ENCODE measurements around the gene IL1RAPL1. TPM values are rescaled to one million over a fixed set of nuclear protein-coding genes. Genes with fewer than 3 reads are reported as not detected.

Gene IL1RAPL1
- total and polyA plus RNA-seq, 9 of the 15 experiments (the other 6 are each of a cell fraction or from before 2014, with no cell fraction given): 0.04 to 0.07 (median 0.04) TPM; not detected in 6

DNA sequence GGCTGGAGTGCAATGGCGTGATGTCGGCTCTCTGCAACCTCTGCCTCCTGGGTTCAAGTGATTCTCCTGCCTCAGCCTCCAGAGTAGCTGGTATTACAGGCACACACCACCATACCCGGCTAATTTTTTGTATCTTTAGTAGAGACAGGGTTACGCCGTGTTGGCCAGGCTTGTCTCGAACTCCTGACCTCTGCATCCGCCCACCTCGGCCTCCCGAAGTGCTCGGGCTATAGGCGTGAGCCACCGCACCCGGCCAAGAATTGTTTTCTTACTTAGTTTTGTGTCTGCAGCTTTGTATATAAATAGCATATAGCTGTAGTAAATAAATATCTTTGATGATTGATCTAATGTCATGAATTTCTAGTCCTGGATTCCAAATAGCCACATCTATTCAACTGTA is 81.1 kb downstream of the IL1RAPL1 start:
- no peaks in the 10 kb centered on the region for H3K27me3 ChIP-seq (ENCODE audit: control insufficient read depth in 2 of 2, insufficient read depth in 2 of 2, low read length in 2 of 2)
- no TSS peak for BruUV-seq (replicated peaks)
- no peak for DNase-seq (ENCODE audit: extremely low read depth in 1 of 4, low spot score in 3 of 4)
- no peak overlapping the region for H3K4me2 ChIP-seq (ENCODE audit: insufficient read depth, low read length)
- H4K20me1 ChIP-seq (replicated peaks; ENCODE audit: control insufficient read depth, insufficient read depth, low read length): no peaks in the 10 kb centered on the region
- POLR2A ChIA-PET: interaction anchor here (0.7 kb wide), 1 partner anchor 53 kb away, joined by 3 read pairs; no protein-coding TSS in a partner anchor
- H2AFZ ChIP-seq (ENCODE audit: low read depth, low read length): no peak overlapping the region
- H3K36me3 ChIP-seq (ENCODE audit: control insufficient read depth, insufficient read depth, low read length): no peaks in the 10 kb centered on the region
- intact Hi-C loops (cut with micrococcal nuclease): no loop called here
- in situ Hi-C loops (cut with MboI): no loop called here
- H3K9ac ChIP-seq (ENCODE audit: insufficient read depth in 1 of 2, low read depth in 2 of 2, low read length in 2 of 2): no peak overlapping the region
- H3K9me3 ChIP-seq (replicated peaks; ENCODE audit: control insufficient read depth, insufficient read depth, low read depth, low read length): no peaks in the 10 kb centered on the region
- no peak for ATAC-seq
- H3K79me2 ChIP-seq (ENCODE audit: control insufficient read depth, insufficient read depth, low read length): no peaks in the 10 kb centered on the region
- CTCF ChIA-PET (ENCODE audit: low intra/inter-chr PET ratio): no interaction called here
- H3K27ac ChIP-seq (ENCODE audit: extremely low read depth, low read depth, low read length): no peak overlapping the region
- no peak for FAIRE-seq
- H3K9me1 ChIP-seq (ENCODE audit: control insufficient read depth, insufficient read depth, low read length): no peaks in the 10 kb centered on the region
- WGBS (ENCODE audit: insufficient coverage, low coverage, missing lambda C conversion rate): 0% methylated on average over 4 of the region's 13 CpGs
- no peak overlapping the region for H3K4me3 ChIP-seq
- no peaks in the 10 kb centered on the region for H3K4me1 ChIP-seq (replicated peaks in 1 of 2; ENCODE audit: control insufficient read depth in 2 of 2, insufficient read depth in 2 of 2, low read length in 2 of 2)
- TF ChIP-seq ETS2 (tag; IDR thresholded peaks at IDR 0.05; ENCODE audit: borderline replicate concordance, poor library complexity, severe bottlenecking) (no peak), MBD2 (IDR thresholded peaks at IDR 0.05; ENCODE audit: borderline replicate concordance, low read depth) (no peak), HCFC1 (IDR thresholded peaks at IDR 0.05; ENCODE audit: low read depth, low read length) (no peak), FUS (optimal IDR thresholded peaks at IDR 0.05; ENCODE audit: low read depth, low read length) (no peak), ATF1 (CRISPR knock-in tag; IDR thresholded peaks at IDR 0.05) (no peak), ATF1 (tag; IDR thresholded peaks at IDR 0.05) (no peak), ARID2 (IDR thresholded peaks at IDR 0.05) (no peak), ZC3H11A (IDR thresholded peaks at IDR 0.05; ENCODE audit: low read depth, low read length) (no peak), ZNF551 (CRISPR knock-in tag; IDR thresholded peaks at IDR 0.05) (no peak), ZNF274 (IDR thresholded peaks at IDR 0.05; ENCODE audit: borderline replicate concordance, low read depth, low read length) (no peak)
- TF ChIP-seq, protein P1, sequence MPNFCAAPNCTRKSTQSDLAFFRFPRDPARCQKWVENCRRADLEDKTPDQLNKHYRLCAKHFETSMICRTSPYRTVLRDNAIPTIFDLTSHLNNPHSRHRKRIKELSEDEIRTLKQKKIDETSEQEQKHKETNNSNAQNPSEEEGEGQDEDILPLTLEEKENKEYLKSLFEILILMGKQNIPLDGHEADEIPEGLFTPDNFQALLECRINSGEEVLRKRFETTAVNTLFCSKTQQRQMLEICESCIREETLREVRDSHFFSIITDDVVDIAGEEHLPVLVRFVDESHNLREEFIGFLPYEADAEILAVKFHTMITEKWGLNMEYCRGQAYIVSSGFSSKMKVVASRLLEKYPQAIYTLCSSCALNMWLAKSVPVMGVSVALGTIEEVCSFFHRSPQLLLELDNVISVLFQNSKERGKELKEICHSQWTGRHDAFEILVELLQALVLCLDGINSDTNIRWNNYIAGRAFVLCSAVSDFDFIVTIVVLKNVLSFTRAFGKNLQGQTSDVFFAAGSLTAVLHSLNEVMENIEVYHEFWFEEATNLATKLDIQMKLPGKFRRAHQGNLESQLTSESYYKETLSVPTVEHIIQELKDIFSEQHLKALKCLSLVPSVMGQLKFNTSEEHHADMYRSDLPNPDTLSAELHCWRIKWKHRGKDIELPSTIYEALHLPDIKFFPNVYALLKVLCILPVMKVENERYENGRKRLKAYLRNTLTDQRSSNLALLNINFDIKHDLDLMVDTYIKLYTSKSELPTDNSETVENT (CRISPR knock-in tag; IDR thresholded peaks at IDR 0.05): no peak
- TF ChIP-seq, protein P2, sequence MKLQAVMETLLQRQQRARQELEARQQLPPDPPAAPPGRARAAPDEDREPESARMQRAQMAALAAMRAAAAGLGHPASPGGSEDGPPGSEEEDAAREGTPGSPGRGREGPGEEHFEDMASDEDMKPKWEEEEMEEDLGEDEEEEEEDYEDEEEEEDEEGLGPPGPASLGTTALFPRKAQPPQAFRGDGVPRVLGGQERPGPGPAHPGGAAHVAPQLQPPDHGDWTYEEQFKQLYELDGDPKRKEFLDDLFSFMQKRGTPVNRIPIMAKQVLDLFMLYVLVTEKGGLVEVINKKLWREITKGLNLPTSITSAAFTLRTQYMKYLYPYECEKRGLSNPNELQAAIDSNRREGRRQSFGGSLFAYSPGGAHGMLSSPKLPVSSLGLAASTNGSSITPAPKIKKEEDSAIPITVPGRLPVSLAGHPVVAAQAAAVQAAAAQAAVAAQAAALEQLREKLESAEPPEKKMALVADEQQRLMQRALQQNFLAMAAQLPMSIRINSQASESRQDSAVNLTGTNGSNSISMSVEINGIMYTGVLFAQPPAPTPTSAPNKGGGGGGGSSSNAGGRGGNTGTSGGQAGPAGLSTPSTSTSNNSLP (IDR thresholded peaks at IDR 0.05; ENCODE audit: borderline replicate concordance, low read depth, low read length): no peak
- TF ChIP-seq, protein P3, sequence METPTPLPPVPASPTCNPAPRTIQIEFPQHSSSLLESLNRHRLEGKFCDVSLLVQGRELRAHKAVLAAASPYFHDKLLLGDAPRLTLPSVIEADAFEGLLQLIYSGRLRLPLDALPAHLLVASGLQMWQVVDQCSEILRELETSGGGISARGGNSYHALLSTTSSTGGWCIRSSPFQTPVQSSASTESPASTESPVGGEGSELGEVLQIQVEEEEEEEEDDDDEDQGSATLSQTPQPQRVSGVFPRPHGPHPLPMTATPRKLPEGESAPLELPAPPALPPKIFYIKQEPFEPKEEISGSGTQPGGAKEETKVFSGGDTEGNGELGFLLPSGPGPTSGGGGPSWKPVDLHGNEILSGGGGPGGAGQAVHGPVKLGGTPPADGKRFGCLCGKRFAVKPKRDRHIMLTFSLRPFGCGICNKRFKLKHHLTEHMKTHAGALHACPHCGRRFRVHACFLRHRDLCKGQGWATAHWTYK (CRISPR knock-in tag; IDR thresholded peaks at IDR 0.05): no peak
- TF ChIP-seq, protein P4, sequence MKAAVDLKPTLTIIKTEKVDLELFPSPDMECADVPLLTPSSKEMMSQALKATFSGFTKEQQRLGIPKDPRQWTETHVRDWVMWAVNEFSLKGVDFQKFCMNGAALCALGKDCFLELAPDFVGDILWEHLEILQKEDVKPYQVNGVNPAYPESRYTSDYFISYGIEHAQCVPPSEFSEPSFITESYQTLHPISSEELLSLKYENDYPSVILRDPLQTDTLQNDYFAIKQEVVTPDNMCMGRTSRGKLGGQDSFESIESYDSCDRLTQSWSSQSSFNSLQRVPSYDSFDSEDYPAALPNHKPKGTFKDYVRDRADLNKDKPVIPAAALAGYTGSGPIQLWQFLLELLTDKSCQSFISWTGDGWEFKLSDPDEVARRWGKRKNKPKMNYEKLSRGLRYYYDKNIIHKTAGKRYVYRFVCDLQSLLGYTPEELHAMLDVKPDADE (conservative IDR thresholded peaks at IDR 0.05; ENCODE audit: control insufficient read depth, low read depth, low read length): no peak
- TF ChIP-seq, protein P5, sequence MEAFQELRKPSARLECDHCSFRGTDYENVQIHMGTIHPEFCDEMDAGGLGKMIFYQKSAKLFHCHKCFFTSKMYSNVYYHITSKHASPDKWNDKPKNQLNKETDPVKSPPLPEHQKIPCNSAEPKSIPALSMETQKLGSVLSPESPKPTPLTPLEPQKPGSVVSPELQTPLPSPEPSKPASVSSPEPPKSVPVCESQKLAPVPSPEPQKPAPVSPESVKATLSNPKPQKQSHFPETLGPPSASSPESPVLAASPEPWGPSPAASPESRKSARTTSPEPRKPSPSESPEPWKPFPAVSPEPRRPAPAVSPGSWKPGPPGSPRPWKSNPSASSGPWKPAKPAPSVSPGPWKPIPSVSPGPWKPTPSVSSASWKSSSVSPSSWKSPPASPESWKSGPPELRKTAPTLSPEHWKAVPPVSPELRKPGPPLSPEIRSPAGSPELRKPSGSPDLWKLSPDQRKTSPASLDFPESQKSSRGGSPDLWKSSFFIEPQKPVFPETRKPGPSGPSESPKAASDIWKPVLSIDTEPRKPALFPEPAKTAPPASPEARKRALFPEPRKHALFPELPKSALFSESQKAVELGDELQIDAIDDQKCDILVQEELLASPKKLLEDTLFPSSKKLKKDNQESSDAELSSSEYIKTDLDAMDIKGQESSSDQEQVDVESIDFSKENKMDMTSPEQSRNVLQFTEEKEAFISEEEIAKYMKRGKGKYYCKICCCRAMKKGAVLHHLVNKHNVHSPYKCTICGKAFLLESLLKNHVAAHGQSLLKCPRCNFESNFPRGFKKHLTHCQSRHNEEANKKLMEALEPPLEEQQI (IDR thresholded peaks at IDR 0.05): no peak

Data from K562 (cell line).